Measurements from ENCODE around the gene SYT14. TPM values are rescaled to one million over a fixed set of nuclear protein-coding genes. Genes with fewer than 3 reads are reported as not detected.

Gene SYT14
- total RNA-seq, 1 experiment from 2014 or later, result 10.3 TPM

DNA sequence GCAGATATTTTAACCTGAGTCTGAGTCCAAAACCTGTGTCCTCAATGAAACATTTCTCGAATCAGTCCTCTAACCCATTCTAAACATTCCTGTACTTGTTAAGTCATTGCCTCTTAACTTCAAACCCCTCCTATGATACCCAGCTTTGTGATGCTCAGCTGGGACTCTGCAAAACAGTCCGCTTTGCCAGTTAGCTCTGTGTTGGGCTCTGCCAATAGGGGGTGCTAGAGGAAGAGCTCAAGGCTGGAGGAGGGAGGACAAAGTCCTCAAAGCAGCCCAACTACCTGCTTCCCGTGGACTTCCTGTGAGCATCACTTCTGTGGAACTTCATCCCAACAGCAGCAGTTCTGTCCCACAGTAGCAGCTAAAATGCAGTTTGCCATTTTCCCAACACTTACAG lies 38.1 kb upstream of the SYT14 start:
- Histone ChIP-seq H3T11ph (ENCODE audit: low read length) (no peak overlapping the region), H3K9ac (ENCODE audit: extremely low read depth, insufficient read length, low read length) (no peak overlapping the region), H3K79me2 (ENCODE audit: insufficient read depth, low read length) (no peaks in the 10 kb centered on the region), H4K5ac (ENCODE audit: insufficient read length, low read depth, low read length) (no peak overlapping the region), H2BK12ac (ENCODE audit: insufficient read length, low read depth, low read length) (no peak overlapping the region), H3K23ac (ENCODE audit: insufficient read length, low read depth, low read length) (no peak overlapping the region), H2AK5ac (ENCODE audit: insufficient read length, low read length) (no peak overlapping the region), H3K4me2 (ENCODE audit: insufficient read depth, insufficient read length, low read length) (no peak overlapping the region), H3K23me2 (ENCODE audit: insufficient read length, low read depth, low read length, poor library complexity, severe bottlenecking) (no peaks in the 10 kb centered on the region), H3K14ac (ENCODE audit: insufficient read depth, low read length) (no peak overlapping the region), H4K20me1 (ENCODE audit: control insufficient read depth, insufficient read depth, insufficient read length) (no peaks in the 10 kb centered on the region), H4K91ac (ENCODE audit: insufficient read length, low read depth, low read length) (no peak overlapping the region), H2BK20ac (ENCODE audit: low read depth, low read length, poor library complexity, severe bottlenecking) (no peak overlapping the region), H2BK120ac (ENCODE audit: low read depth, low read length, poor library complexity, severe bottlenecking) (no peak overlapping the region), H3K79me1 (ENCODE audit: insufficient read depth, low read depth, low read length, poor library complexity, severe bottlenecking) (no peaks in the 10 kb centered on the region), H3K56ac (ENCODE audit: insufficient read length, low read depth, low read length) (no peak overlapping the region), H4K8ac (replicated peaks; ENCODE audit: insufficient read length, low read depth, low read length) (no peak overlapping the region), H3K27me3 (ENCODE audit: insufficient read depth, low read length) (no peaks in the 10 kb centered on the region), H3K18ac (ENCODE audit: insufficient read length, low read depth, low read length) (no peak overlapping the region), H2BK5ac (ENCODE audit: insufficient read length, low read length) (no peak overlapping the region), H3K4ac (ENCODE audit: low read depth, low read length) (no peak overlapping the region), H3K9me3 (ENCODE audit: control insufficient read depth, low read depth, low read length) (no peaks in the 10 kb centered on the region), H2BK15ac (ENCODE audit: low read depth, low read length) (no peak overlapping the region), H3K27ac (ENCODE audit: insufficient read length, low read depth, low read length) (no peak overlapping the region), H2AFZ (ENCODE audit: low read length) (no peak overlapping the region), H3K4me1 (ENCODE audit: insufficient read depth, low read length) (no peaks in the 10 kb centered on the region)
- DNase-seq, result peak; percentile 73
- TF ChIP-seq, protein P1, sequence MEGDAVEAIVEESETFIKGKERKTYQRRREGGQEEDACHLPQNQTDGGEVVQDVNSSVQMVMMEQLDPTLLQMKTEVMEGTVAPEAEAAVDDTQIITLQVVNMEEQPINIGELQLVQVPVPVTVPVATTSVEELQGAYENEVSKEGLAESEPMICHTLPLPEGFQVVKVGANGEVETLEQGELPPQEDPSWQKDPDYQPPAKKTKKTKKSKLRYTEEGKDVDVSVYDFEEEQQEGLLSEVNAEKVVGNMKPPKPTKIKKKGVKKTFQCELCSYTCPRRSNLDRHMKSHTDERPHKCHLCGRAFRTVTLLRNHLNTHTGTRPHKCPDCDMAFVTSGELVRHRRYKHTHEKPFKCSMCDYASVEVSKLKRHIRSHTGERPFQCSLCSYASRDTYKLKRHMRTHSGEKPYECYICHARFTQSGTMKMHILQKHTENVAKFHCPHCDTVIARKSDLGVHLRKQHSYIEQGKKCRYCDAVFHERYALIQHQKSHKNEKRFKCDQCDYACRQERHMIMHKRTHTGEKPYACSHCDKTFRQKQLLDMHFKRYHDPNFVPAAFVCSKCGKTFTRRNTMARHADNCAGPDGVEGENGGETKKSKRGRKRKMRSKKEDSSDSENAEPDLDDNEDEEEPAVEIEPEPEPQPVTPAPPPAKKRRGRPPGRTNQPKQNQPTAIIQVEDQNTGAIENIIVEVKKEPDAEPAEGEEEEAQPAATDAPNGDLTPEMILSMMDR (conservative IDR thresholded peaks at IDR 0.05), result peak; percentile 85
- WGBS (ENCODE audit: extremely low coverage, insufficient read length, low lambda C conversion rate), result no CpG with 5 or more reads among the region's 3 CpGs
- no peak overlapping the region for H3K4me3 Mint-ChIP-seq
- H3K27ac Mint-ChIP-seq, result no peak overlapping the region
- H3K27me3 Mint-ChIP-seq (ENCODE audit: low read depth), result no peaks in the 10 kb centered on the region; the same call in none of the 2 replicates
- no peaks in the 10 kb centered on the region; a peak in 1 of 7 replicates for H3K36me3 Mint-ChIP-seq (ENCODE audit: insufficient read depth in 1 of 3, low read depth in 3 of 3)
- peaks cover 0 to 3% of the 10 kb centered on the region in 2 experiments; a peak in 2 of 5 replicates for H3K9me3 Mint-ChIP-seq
- H3K4me1 Mint-ChIP-seq, result peaks cover 5% of the 10 kb centered on the region in 2 experiments; a peak in 2 of 4 replicates
